Measurements from ENCODE around the gene ZNF609. TPM values are rescaled to one million over a fixed set of nuclear protein-coding genes. Genes with fewer than 3 reads are reported as not detected.
"Not testable (repeated sequence)": the region's sequence is repeated elsewhere in the genome, so short reads cannot be mapped to it uniquely, and the experiment has no call there.

The ZNF609 gene
- polyA plus RNA-seq, 2 of the 4 experiments (the other 2 are of a cell fraction) = 19.6 to 39.9 TPM

DNA sequence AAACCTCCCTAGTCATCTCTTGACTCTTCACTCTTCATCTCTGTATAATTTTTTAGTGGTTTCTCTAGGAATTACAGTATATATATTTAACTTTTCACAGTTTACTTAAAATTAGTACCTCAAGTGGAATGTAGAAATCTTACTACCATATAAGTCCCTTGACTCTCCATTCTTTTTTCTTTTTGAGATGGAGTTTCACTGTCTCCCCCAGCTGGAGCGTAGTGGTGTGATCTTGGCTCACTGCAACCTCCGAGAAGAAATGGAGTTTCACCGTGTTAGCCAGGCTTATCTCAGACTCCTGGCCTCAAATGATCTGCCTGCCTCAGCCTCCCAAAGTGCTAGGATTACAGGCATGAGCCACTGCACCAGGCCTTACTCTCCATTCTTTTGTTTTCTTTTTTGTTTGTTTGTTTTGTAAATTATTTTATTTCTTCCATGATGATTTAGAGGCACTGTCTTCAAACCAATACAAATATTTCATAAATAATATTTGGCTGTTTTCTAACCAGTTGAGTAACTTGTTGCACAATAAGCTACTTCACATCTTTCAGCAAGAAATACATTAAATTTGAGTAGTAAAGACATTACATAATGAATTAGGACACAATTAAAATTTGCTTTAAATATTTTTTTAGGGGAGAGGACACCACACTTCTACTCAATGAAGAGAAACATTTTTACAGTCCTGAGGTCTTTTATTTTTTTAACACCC lies 170.2 kb downstream of the ZNF609 start:
- TF ChIP-seq, protein P1, sequence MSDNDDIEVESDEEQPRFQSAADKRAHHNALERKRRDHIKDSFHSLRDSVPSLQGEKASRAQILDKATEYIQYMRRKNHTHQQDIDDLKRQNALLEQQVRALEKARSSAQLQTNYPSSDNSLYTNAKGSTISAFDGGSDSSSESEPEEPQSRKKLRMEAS (IDR thresholded peaks at IDR 0.05) = no peak
- TF ChIP-seq, protein P2, sequence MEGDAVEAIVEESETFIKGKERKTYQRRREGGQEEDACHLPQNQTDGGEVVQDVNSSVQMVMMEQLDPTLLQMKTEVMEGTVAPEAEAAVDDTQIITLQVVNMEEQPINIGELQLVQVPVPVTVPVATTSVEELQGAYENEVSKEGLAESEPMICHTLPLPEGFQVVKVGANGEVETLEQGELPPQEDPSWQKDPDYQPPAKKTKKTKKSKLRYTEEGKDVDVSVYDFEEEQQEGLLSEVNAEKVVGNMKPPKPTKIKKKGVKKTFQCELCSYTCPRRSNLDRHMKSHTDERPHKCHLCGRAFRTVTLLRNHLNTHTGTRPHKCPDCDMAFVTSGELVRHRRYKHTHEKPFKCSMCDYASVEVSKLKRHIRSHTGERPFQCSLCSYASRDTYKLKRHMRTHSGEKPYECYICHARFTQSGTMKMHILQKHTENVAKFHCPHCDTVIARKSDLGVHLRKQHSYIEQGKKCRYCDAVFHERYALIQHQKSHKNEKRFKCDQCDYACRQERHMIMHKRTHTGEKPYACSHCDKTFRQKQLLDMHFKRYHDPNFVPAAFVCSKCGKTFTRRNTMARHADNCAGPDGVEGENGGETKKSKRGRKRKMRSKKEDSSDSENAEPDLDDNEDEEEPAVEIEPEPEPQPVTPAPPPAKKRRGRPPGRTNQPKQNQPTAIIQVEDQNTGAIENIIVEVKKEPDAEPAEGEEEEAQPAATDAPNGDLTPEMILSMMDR (IDR thresholded peaks at IDR 0.05) = no peak
- TF ChIP-seq, protein P3, sequence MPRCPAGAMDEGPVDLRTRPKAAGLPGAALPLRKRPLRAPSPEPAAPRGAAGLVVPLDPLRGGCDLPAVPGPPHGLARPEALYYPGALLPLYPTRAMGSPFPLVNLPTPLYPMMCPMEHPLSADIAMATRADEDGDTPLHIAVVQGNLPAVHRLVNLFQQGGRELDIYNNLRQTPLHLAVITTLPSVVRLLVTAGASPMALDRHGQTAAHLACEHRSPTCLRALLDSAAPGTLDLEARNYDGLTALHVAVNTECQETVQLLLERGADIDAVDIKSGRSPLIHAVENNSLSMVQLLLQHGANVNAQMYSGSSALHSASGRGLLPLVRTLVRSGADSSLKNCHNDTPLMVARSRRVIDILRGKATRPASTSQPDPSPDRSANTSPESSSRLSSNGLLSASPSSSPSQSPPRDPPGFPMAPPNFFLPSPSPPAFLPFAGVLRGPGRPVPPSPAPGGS (IDR thresholded peaks at IDR 0.05) = no peak
- TF ChIP-seq ZNF302 (CRISPR knock-in tag; IDR thresholded peaks at IDR 0.05) = no peak
- FAIRE-seq (no peak), DNase-seq (ENCODE audit: low read depth in 1 of 2, low spot score in 1 of 2) (no peak), ATAC-seq (no peak)
- H3K4me1 ChIP-seq = peaks cover 25% of the 10 kb centered on the region
- H3K27ac ChIP-seq = no peak overlapping the region
- no peak overlapping the region for H3K4me3 ChIP-seq
- CTCF ChIA-PET = interaction anchor here (0.8 to 1.1 kb wide), 2 partner anchors 10 to 23 kb away, joined by 3 read pairs; no protein-coding TSS in a partner anchor
- 94% methylated on average over 3 of the region's 3 CpGs for WGBS (ENCODE audit: missing lambda C conversion rate)
- H3K4me2 ChIP-seq = no peak overlapping the region
- H3K9me3 ChIP-seq = no peaks in the 10 kb centered on the region
- POLR2A ChIA-PET = interaction anchor here (1.2 kb wide), 1 partner anchor 243 kb away, joined by 3 read pairs; the partner anchor contains the start of gene TRIP4

DNA sequence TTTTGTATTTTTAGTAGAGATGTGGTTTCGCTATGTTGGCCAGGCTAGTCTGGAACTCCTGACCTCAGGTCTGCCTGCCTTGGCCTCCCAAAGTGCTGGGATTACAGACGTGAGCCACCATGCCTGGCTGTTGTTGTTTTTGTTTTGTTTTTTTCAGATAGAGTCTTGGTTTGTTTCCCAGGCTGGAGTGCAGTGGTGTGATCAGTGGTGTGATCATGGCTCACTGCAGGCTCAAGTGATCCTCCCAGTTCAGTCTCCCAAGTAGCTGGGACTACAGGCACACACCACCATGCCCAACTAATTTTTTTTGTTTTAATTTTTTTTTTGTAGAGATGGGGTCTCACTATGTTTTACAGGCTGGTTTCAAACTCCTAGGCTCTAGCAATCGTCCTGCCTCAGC lies 172.3 kb downstream of the ZNF609 start:
- ATAC-seq; FAIRE-seq; DNase-seq (ENCODE audit: low read depth in 1 of 2, low spot score in 1 of 2); H3K9me3 ChIP-seq; H3K4me3 ChIP-seq; POLR2A ChIA-PET; H3K4me2 ChIP-seq; H3K27ac ChIP-seq: not testable (repeated sequence)
- CTCF ChIA-PET = interaction anchor here (0.6 to 0.7 kb wide), 3 partner anchors 28 to 802 kb away, joined by 3 read pairs; no protein-coding TSS in a partner anchor
- peaks cover 35% of the 10 kb centered on the region for H3K4me1 ChIP-seq
- 90% methylated on average over 3 of the region's 3 CpGs for WGBS (ENCODE audit: missing lambda C conversion rate)

DNA sequence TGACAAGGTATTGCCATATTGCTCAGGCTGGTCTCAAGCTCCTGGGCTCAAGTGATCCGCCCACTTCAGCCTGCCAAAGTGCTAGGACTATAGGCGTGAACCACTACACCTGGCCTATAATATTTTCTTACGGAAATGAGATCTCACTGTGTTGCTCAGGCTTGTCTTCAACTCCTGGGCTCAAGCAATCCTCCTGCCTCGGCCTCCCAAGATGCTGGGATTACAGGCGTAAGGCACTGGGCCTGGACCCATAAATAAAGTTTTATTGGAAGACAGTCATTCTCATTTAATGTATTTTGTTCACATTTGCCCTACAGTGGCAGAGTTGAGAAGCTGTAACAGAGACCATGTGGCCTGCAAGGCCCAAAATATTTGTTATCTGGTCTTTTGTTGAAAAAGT lies 173.0 kb downstream of the ZNF609 start:
- ATAC-seq = no peak
- Histone ChIP-seq H3K4me1 (peaks cover 35% of the 10 kb centered on the region), H3K27ac (no peak overlapping the region), H3K4me2 (no peak overlapping the region), H3K9me3 (0 out of 3 replicates have a peak, but pooled peaks cover 8% of the 10 kb centered on the region), H3K4me3 (no peak overlapping the region)
- 92% methylated on average over 5 of the region's 5 CpGs for WGBS (ENCODE audit: missing lambda C conversion rate)
- TF ChIP-seq POLR2A (IDR thresholded peaks at IDR 0.05; ENCODE audit: low read length) (no peak), NFE2L2 (conservative IDR thresholded peaks at IDR 0.05; ENCODE audit: low read length) (no peak), SMC3 (IDR thresholded peaks at IDR 0.05) (no peak), ESRRA (IDR thresholded peaks at IDR 0.05; ENCODE audit: borderline replicate concordance, low read length) (no peak), NR3C1 (IDR thresholded peaks at IDR 0.05) (no peak), RNF2 (IDR thresholded peaks at IDR 0.05; ENCODE audit: borderline replicate concordance, low read depth) (no peak), TFCP2L1 (CRISPR knock-in tag; IDR thresholded peaks at IDR 0.05) (no peak), CBX2 (IDR thresholded peaks at IDR 0.05; ENCODE audit: borderline replicate concordance, low read depth) (no peak), NPAS2 (CRISPR knock-in tag; IDR thresholded peaks at IDR 0.05; ENCODE audit: borderline replicate concordance) (no peak)
- TF ChIP-seq, protein P4, sequence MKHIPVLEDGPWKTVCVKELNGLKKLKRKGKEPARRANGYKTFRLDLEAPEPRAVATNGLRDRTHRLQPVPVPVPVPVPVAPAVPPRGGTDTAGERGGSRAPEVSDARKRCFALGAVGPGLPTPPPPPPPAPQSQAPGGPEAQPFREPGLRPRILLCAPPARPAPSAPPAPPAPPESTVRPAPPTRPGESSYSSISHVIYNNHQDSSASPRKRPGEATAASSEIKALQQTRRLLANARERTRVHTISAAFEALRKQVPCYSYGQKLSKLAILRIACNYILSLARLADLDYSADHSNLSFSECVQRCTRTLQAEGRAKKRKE (CRISPR knock-in tag; IDR thresholded peaks at IDR 0.05; ENCODE audit: low read depth) = no peak
- TF ChIP-seq, protein P3 (IDR thresholded peaks at IDR 0.05) = no peak
- TF ChIP-seq, protein P5, sequence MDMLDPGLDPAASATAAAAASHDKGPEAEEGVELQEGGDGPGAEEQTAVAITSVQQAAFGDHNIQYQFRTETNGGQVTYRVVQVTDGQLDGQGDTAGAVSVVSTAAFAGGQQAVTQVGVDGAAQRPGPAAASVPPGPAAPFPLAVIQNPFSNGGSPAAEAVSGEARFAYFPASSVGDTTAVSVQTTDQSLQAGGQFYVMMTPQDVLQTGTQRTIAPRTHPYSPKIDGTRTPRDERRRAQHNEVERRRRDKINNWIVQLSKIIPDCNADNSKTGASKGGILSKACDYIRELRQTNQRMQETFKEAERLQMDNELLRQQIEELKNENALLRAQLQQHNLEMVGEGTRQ (IDR thresholded peaks at IDR 0.05) = no peak
- TF ChIP-seq, protein P6, sequence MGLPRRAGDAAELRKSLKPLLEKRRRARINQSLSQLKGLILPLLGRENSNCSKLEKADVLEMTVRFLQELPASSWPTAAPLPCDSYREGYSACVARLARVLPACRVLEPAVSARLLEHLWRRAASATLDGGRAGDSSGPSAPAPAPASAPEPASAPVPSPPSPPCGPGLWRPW (IDR thresholded peaks at IDR 0.05) = no peak
- TF ChIP-seq, protein P7, sequence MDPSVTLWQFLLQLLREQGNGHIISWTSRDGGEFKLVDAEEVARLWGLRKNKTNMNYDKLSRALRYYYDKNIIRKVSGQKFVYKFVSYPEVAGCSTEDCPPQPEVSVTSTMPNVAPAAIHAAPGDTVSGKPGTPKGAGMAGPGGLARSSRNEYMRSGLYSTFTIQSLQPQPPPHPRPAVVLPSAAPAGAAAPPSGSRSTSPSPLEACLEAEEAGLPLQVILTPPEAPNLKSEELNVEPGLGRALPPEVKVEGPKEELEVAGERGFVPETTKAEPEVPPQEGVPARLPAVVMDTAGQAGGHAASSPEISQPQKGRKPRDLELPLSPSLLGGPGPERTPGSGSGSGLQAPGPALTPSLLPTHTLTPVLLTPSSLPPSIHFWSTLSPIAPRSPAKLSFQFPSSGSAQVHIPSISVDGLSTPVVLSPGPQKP (IDR thresholded peaks at IDR 0.05; ENCODE audit: low read depth, low read length) = no peak
- POLR2A ChIA-PET = interaction anchor here (0.6 kb wide), 1 partner anchor 1483 kb away, joined by 3 read pairs; no protein-coding TSS in a partner anchor
- CTCF ChIA-PET = interaction anchor here (0.6 to 3.4 kb wide), 4 partner anchors 9 to 27 kb away, joined by 3 to 25 read pairs (median 3); no protein-coding TSS in a partner anchor
- no peak for DNase-seq (ENCODE audit: low read depth in 1 of 2, low spot score in 1 of 2)
- no peak for FAIRE-seq

Measured in A549 (cell line).